Epithelial cell of proximal tubule (primary cell): ENCODE results near the gene TMPRSS11D. TPM values are rescaled to one million over a fixed set of nuclear protein-coding genes. Genes with fewer than 3 reads are reported as not detected.

Experiments
- DNase-seq: peaks from one replicate; pipeline ENCODE4 v3.0.0-alpha.2; 2011; ENCODE audit warnings: low read depth
- H3K4me3 ChIP-seq: 2 replicates; pipeline ENCODE4 v1.5.1; 2011; ENCODE audit warnings: low read depth, mild to moderate bottlenecking, low read length
- CTCF ChIP-seq: conservative IDR thresholded peaks from 2 replicates; pipeline ENCODE4 v1.5.1; 2012; ENCODE audit warnings: low read depth, mild to moderate bottlenecking, low read length
- total RNA-seq: library from RNA; depleted of rRNA; stranded (reverse); fragments of >200 nt; gene quantifications from 2 replicates; pipeline ENCODE4 v1.2.3, GENCODE V29; 2015

Gene TMPRSS11D
- total RNA-seq, 1 donor from 2014 or later = not detected

GRCh38 chr4:67909905-67910584, 26.2 kb upstream of the TMPRSS11D start:
- H3K4me3 ChIP-seq = no peak overlapping the region
- DNase-seq = no peak
- peak; percentile 65 for TF ChIP-seq CTCF

GRCh38 chr4:67907650-67908049, 23.8 kb upstream of the TMPRSS11D start:
- no peak for TF ChIP-seq CTCF
- no peak overlapping the region for H3K4me3 ChIP-seq
- DNase-seq = no peak

GRCh38 chr4:67899096-67899495, 15.3 kb upstream of the TMPRSS11D start:
- no peak for TF ChIP-seq CTCF

GRCh38 chr4:67897686-67898085, 13.9 kb upstream of the TMPRSS11D start:
- no peak overlapping the region for H3K4me3 ChIP-seq
- TF ChIP-seq CTCF = no peak
- no peak for DNase-seq

More at GRCh38 chr4:67899096-67899495, 15.3 kb upstream of the TMPRSS11D start:
- DNase-seq = no peak
- H3K4me3 ChIP-seq = no peak overlapping the region

GRCh38 chr4:67896421-67897065, 12.7 kb upstream of the TMPRSS11D start:
- H3K4me3 ChIP-seq = no peak overlapping the region
- TF ChIP-seq CTCF = no peak
- DNase-seq = no peak

GRCh38 chr4:67894659-67895058, 10.9 kb upstream of the TMPRSS11D start:
- DNase-seq = no peak
- H3K4me3 ChIP-seq = no peak overlapping the region
- no peak for TF ChIP-seq CTCF

- no peak overlapping the region for H3K4me3 ChIP-seq
- DNase-seq = no peak
- TF ChIP-seq CTCF = peak; percentile 26
Observed at GRCh38 chr4:67892905-67893304, 9.1 kb upstream of the TMPRSS11D start.
